ENCODE data around the gene FBXL20. TPM values are rescaled to one million over a fixed set of nuclear protein-coding genes. Genes with fewer than 3 reads are reported as not detected.

Gene FBXL20
- total RNA-seq, 1 experiment from 2014 or later = 9.9 TPM

DNA sequence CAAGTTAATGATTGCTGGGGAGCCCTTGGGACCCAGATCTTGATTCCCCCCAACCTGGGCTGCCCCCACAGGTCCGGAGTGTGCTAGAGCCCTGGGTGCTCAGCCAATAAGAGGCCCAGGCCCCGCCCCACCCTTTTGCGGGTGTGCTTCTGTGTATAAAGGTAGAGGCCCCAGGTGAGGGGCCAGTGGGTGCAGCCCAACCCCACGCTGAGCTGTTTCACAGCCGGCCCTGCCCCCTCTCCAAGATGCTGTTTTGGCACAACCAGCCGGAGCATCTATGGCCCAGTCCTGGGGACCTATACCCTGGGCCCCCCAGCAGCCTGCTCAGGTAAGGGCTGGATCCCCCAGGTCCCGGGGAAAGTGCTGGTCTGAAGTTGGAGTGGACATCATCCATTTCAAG lies 163.8 kb downstream of the FBXL20 start:
- no TSS peak for BruUV-seq (replicated peaks)
- H3K4me1 ChIP-seq (ENCODE audit: control insufficient read depth, insufficient read depth, low read length) = 0 out of 2 replicates have a peak, but pooled peaks cover 2% of the 10 kb centered on the region
- ATAC-seq = no peak
- H3K4me3 ChIP-seq (ENCODE audit: low read depth in 2 of 2, low read length in 2 of 2) = no peak overlapping the region
- H3K27me3 ChIP-seq (ENCODE audit: control insufficient read depth, insufficient read depth, low read length) = no peaks in the 10 kb centered on the region
- intact Hi-C loops (cut with micrococcal nuclease; ENCODE audit: unreplicated experiment) (no loop called here), in situ Hi-C loops (cut with HindIII; ENCODE audit: low pct_unique_long_range_greater_than_20kb, low sequenced_read_pairs) (no loop called here)
- POLR2A ChIA-PET = interaction anchor here (0.5 kb wide), 1 partner anchor 223 kb away, joined by 3 read pairs; no protein-coding TSS in a partner anchor
- H3K9me3 ChIP-seq (ENCODE audit: control insufficient read depth, insufficient read depth, low read depth, low read length) = no peaks in the 10 kb centered on the region
- no peaks in the 10 kb centered on the region for H3K36me3 ChIP-seq (ENCODE audit: control insufficient read depth, insufficient read depth, low read length)
- TF ChIP-seq, protein P1, sequence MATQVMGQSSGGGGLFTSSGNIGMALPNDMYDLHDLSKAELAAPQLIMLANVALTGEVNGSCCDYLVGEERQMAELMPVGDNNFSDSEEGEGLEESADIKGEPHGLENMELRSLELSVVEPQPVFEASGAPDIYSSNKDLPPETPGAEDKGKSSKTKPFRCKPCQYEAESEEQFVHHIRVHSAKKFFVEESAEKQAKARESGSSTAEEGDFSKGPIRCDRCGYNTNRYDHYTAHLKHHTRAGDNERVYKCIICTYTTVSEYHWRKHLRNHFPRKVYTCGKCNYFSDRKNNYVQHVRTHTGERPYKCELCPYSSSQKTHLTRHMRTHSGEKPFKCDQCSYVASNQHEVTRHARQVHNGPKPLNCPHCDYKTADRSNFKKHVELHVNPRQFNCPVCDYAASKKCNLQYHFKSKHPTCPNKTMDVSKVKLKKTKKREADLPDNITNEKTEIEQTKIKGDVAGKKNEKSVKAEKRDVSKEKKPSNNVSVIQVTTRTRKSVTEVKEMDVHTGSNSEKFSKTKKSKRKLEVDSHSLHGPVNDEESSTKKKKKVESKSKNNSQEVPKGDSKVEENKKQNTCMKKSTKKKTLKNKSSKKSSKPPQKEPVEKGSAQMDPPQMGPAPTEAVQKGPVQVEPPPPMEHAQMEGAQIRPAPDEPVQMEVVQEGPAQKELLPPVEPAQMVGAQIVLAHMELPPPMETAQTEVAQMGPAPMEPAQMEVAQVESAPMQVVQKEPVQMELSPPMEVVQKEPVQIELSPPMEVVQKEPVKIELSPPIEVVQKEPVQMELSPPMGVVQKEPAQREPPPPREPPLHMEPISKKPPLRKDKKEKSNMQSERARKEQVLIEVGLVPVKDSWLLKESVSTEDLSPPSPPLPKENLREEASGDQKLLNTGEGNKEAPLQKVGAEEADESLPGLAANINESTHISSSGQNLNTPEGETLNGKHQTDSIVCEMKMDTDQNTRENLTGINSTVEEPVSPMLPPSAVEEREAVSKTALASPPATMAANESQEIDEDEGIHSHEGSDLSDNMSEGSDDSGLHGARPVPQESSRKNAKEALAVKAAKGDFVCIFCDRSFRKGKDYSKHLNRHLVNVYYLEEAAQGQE (IDR thresholded peaks at IDR 0.05; ENCODE audit: insufficient read depth in 1 of 2, low read depth in 2 of 2, low read length in 1 of 2) = no peak
- no peak for TF ChIP-seq POLR2AphosphoS5 (IDR thresholded peaks at IDR 0.05; ENCODE audit: low read depth, low read length)
- TF ChIP-seq, protein P2, sequence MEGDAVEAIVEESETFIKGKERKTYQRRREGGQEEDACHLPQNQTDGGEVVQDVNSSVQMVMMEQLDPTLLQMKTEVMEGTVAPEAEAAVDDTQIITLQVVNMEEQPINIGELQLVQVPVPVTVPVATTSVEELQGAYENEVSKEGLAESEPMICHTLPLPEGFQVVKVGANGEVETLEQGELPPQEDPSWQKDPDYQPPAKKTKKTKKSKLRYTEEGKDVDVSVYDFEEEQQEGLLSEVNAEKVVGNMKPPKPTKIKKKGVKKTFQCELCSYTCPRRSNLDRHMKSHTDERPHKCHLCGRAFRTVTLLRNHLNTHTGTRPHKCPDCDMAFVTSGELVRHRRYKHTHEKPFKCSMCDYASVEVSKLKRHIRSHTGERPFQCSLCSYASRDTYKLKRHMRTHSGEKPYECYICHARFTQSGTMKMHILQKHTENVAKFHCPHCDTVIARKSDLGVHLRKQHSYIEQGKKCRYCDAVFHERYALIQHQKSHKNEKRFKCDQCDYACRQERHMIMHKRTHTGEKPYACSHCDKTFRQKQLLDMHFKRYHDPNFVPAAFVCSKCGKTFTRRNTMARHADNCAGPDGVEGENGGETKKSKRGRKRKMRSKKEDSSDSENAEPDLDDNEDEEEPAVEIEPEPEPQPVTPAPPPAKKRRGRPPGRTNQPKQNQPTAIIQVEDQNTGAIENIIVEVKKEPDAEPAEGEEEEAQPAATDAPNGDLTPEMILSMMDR (IDR thresholded peaks at IDR 0.05) = no peak
- no peak for TF ChIP-seq TCF7L2 (IDR thresholded peaks at IDR 0.05; ENCODE audit: low read depth, low read length)
- no peak for TF ChIP-seq SIN3A (IDR thresholded peaks at IDR 0.05; ENCODE audit: borderline replicate concordance, insufficient read depth, low read depth, low read length)
- CTCF ChIA-PET = interaction anchor here (1.0 to 1.3 kb wide), 2 partner anchors 9 to 73 kb away, joined by 3 read pairs; no protein-coding TSS in a partner anchor
- no peak for DNase-seq (ENCODE audit: low read depth, low spot score)
- H3K27ac ChIP-seq (ENCODE audit: low read length) = no peak overlapping the region

DNA sequence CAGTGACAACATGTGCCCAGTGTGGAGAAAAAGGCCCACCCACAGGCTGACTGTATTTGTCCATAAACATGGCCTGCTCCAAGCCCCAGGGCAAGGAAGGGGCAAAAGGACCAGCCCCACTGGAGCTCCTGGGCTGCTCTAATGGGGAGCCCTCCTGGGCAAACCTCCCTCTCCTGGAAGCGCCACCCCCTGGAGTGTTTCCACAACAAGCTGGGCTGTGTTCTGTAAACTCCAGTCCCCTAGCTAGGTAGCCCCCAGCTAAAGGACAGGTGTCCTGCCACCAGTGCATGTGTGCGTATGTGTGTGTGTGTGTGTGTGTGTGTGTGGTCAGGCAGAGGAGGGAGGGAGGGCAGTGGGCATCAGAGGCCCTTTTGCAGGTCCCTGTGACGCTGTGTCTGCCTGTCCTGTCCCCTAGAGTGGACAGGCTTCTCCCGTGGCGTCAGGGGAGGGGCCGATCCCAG lies 164.4 kb downstream of the FBXL20 start:
- no TSS peak for BruUV-seq (replicated peaks)
- H3K27me3 ChIP-seq (ENCODE audit: control insufficient read depth, insufficient read depth, low read length) = no peaks in the 10 kb centered on the region
- POLR2A ChIA-PET = interaction anchor here (0.5 kb wide), 1 partner anchor 224 kb away, joined by 3 read pairs; no protein-coding TSS in a partner anchor
- H3K36me3 ChIP-seq (ENCODE audit: control insufficient read depth, insufficient read depth, low read length) = no peaks in the 10 kb centered on the region
- intact Hi-C loops (cut with micrococcal nuclease; ENCODE audit: unreplicated experiment) = no loop called here
- H3K9me3 ChIP-seq (ENCODE audit: control insufficient read depth, insufficient read depth, low read depth, low read length) = no peaks in the 10 kb centered on the region
- H3K4me3 ChIP-seq (ENCODE audit: low read depth in 2 of 2, low read length in 2 of 2) = no peak overlapping the region
- H3K27ac ChIP-seq (ENCODE audit: low read length) = no peak overlapping the region
- H3K4me1 ChIP-seq (ENCODE audit: control insufficient read depth, insufficient read depth, low read length) = 0 out of 2 replicates have a peak, but pooled peaks cover 2% of the 10 kb centered on the region
- ATAC-seq (0 out of 2 replicates have a peak, but pooled peaks have one; percentile 14), DNase-seq (ENCODE audit: low read depth, low spot score) (no peak)
- CTCF ChIA-PET = interaction anchor here (1.3 kb wide), 1 partner anchor 72 kb away, joined by 3 read pairs; no protein-coding TSS in a partner anchor
- TF ChIP-seq, protein P2 (IDR thresholded peaks at IDR 0.05) = no peak
- TF ChIP-seq SIN3A (IDR thresholded peaks at IDR 0.05; ENCODE audit: borderline replicate concordance, insufficient read depth, low read depth, low read length) = no peak
- no peak for TF ChIP-seq POLR2AphosphoS5 (IDR thresholded peaks at IDR 0.05; ENCODE audit: low read depth, low read length)
- TF ChIP-seq, protein P1 (IDR thresholded peaks at IDR 0.05; ENCODE audit: insufficient read depth in 1 of 2, low read depth in 2 of 2, low read length in 1 of 2) = no peak
- no peak for TF ChIP-seq TCF7L2 (IDR thresholded peaks at IDR 0.05; ENCODE audit: low read depth, low read length)
- in situ Hi-C loops (cut with HindIII; ENCODE audit: low pct_unique_long_range_greater_than_20kb, low sequenced_read_pairs) = no loop called here
